PC-3 (cell line): Measurements from ENCODE around the gene GMDS. TPM values are rescaled to one million over a fixed set of nuclear protein-coding genes. Genes with fewer than 3 reads are reported as not detected.

Experiments used
- ATAC-seq: fragments of 200-7000 bp; cut with Tn5 transposase; 2 replicates; pipeline ENCODE4 v1.9.1; 2020; ENCODE audit warnings: mild to moderate bottlenecking, moderate library complexity
- BruUV-seq: library from RNA; stranded (reverse); fragments of 400-500 nt; replicated peaks from 2 replicates; lab custom pipeline; 2021; lab: Mats Ljungman, UMichigan
- CTCF ChIA-PET: fragments of 300-600 bp; sonication (Branson Sonifier 250); formaldehyde crosslinking; loops from one replicate; lab custom pipeline; 2022; ENCODE audit warnings: antibody characterized with exemption; lab: Charles Lee
- POLR2A ChIA-PET: fragments of 300-600 bp; sonication (Branson Sonifier 250); formaldehyde crosslinking; loops from one replicate; lab custom pipeline; 2022; ENCODE audit warnings: antibody characterized with exemption; ENCODE audit not compliant: unreplicated experiment; lab: Charles Lee
- DNase-seq: peaks from one replicate; pipeline ENCODE4 v3.0.0-alpha.2; 2015
- H2AFZ ChIP-seq: fragments of 300-600 bp; sonication (generic); 2 replicates; pipeline ENCODE4 v1.6.0; 2016; ENCODE audit warnings: antibody characterized with exemption, low read length
- H3F3A ChIP-seq: fragments of 300-600 bp; sonication (generic); one replicate; pipeline ENCODE4 v1.6.0; 2017; ENCODE audit warnings: antibody characterized with exemption, low read length, control low read depth, mild to moderate bottlenecking; ENCODE audit not compliant: unreplicated experiment
- H3K27ac ChIP-seq: fragments of 300-600 bp; sonication (generic); 2 replicates; pipeline ENCODE4 v1.5.1; 2016; ENCODE audit warnings: mild to moderate bottlenecking, low read length
- H3K27me3 ChIP-seq: fragments of 300-600 bp; sonication (generic); 2 replicates; pipeline ENCODE4 v1.6.1; 2016; ENCODE audit warnings: low read length, mixed read lengths
- H3K36me3 ChIP-seq: fragments of 300-600 bp; sonication (generic); 2 replicates; pipeline ENCODE4 v1.6.1; 2016; ENCODE audit warnings: low read depth, mixed run types, low read length, mixed read lengths
- H3K4me1 ChIP-seq: fragments of 300-600 bp; sonication (generic); 2 replicates; pipeline ENCODE4 v1.5.1; 2016; ENCODE audit warnings: low read length; ENCODE audit not compliant: insufficient read depth
- H3K4me2 ChIP-seq: fragments of 300-600 bp; sonication (generic); 2 replicates; pipeline ENCODE4 v1.6.0; 2016; ENCODE audit warnings: low read length
- H3K4me3 ChIP-seq: fragments of 300-600 bp; sonication (generic); 2 replicates; pipeline ENCODE4 v1.5.1; 2016; ENCODE audit warnings: mild to moderate bottlenecking, low read length, mixed read lengths
- H3K79me2 ChIP-seq: fragments of 300-600 bp; sonication (generic); 2 replicates; pipeline ENCODE4 v1.6.1; 2017; ENCODE audit warnings: low read length, mixed read lengths
- H3K9ac ChIP-seq: fragments of 300-600 bp; sonication (generic); 2 replicates; pipeline ENCODE4 v1.6.0; 2016; ENCODE audit warnings: mild to moderate bottlenecking, low read length
- H3K9me2 ChIP-seq: fragments of 300-600 bp; sonication (generic); replicated peaks from 2 replicates; pipeline ENCODE4 v1.6.1; 2016; ENCODE audit warnings: mixed run types, low read length, mixed read lengths
- H3K9me3 ChIP-seq: fragments of 300-600 bp; sonication (generic); 2 replicates; pipeline ENCODE4 v1.6.1; 2016; ENCODE audit warnings: low read length, mixed read lengths
- H4K20me1 ChIP-seq: fragments of 300-600 bp; sonication (generic); 2 replicates; pipeline ENCODE4 v1.6.1; 2016; ENCODE audit warnings: low read length, mixed read lengths
- EZH2 ChIP-seq: fragments of 300-600 bp; sonication (generic); IDR thresholded peaks from one replicate; pipeline ENCODE4 v1.6.1; 2017; ENCODE audit warnings: antibody characterized with exemption, mild to moderate bottlenecking, low read length; ENCODE audit not compliant: unreplicated experiment
- EZH2phosphoT487 ChIP-seq: fragments of 300-600 bp; sonication (generic); IDR thresholded peaks from 2 replicates; pipeline ENCODE4 v1.6.1; 2018; ENCODE audit warnings: mild to moderate bottlenecking, antibody characterized with exemption, low read length, borderline replicate concordance
- intact Hi-C: fragments of 100-400 bp; cut with micrococcal nuclease; formaldehyde crosslinking; loops from 2 replicates; pipeline ENCODE4 v1.9.0; 2023
- total RNA-seq: library from RNA; depleted of rRNA; stranded (reverse); fragments of >200 nt; gene quantifications from 2 replicates; pipeline ENCODE4 v1.2.3, GENCODE V29; 2014
- TF ChIP-seq, protein P1 (sequence below): fragments of 300-600 bp; sonication (generic); conservative IDR thresholded peaks from 2 replicates; pipeline ENCODE4 v1.5.1; 2017; ENCODE audit warnings: antibody characterized with exemption, low read depth, mild to moderate bottlenecking, low read length

GMDS gene
- total RNA-seq, 1 experiment from 2014 or later: 18.3 TPM

DNA sequence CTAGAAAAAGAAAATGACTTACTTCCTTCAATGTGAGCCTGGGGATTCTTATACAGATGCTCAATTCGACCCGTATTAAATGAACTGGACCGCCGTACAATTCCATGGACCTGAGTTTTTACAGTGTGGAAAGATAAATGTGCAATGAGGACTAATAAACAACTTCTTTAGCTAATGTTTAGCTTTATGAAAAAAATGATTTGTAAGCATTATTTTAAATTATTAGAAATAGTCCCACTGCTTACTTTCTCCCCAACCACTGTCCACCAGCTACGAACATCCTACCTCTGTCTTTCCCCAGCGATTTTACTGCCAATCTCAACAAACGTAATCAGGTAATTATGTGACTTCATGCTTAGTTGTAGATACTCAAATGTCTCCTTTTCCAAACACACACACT lies 128.0 kb downstream of the GMDS start:
- CTCF ChIA-PET: no interaction called here
- H3K9me3 ChIP-seq: no peaks in the 10 kb centered on the region
- no peaks in the 10 kb centered on the region for H3F3A ChIP-seq
- no peak overlapping the region for H3K9ac ChIP-seq
- H3K27ac ChIP-seq: no peak overlapping the region
- H3K9me2 ChIP-seq: no peaks in the 10 kb centered on the region
- H3K36me3 ChIP-seq: no peaks in the 10 kb centered on the region
- H3K4me3 ChIP-seq: no peak overlapping the region
- POLR2A ChIA-PET: no interaction called here
- no peaks in the 10 kb centered on the region for H4K20me1 ChIP-seq
- intact Hi-C loops: loop anchor here (10.0 kb wide), 1 partner anchor 47 kb away; no protein-coding TSS in a partner anchor
- no peaks in the 10 kb centered on the region for H3K79me2 ChIP-seq
- TF ChIP-seq EZH2phosphoT487 (no peak), EZH2 (no peak)
- TF ChIP-seq, protein P1, sequence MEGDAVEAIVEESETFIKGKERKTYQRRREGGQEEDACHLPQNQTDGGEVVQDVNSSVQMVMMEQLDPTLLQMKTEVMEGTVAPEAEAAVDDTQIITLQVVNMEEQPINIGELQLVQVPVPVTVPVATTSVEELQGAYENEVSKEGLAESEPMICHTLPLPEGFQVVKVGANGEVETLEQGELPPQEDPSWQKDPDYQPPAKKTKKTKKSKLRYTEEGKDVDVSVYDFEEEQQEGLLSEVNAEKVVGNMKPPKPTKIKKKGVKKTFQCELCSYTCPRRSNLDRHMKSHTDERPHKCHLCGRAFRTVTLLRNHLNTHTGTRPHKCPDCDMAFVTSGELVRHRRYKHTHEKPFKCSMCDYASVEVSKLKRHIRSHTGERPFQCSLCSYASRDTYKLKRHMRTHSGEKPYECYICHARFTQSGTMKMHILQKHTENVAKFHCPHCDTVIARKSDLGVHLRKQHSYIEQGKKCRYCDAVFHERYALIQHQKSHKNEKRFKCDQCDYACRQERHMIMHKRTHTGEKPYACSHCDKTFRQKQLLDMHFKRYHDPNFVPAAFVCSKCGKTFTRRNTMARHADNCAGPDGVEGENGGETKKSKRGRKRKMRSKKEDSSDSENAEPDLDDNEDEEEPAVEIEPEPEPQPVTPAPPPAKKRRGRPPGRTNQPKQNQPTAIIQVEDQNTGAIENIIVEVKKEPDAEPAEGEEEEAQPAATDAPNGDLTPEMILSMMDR: no peak
- no peak overlapping the region for H2AFZ ChIP-seq
- no peak for DNase-seq
- no peak for ATAC-seq
- BruUV-seq: no TSS peak
- H3K27me3 ChIP-seq: no peaks in the 10 kb centered on the region
- no peak overlapping the region for H3K4me2 ChIP-seq
- peaks cover 11% of the 10 kb centered on the region for H3K4me1 ChIP-seq

DNA sequence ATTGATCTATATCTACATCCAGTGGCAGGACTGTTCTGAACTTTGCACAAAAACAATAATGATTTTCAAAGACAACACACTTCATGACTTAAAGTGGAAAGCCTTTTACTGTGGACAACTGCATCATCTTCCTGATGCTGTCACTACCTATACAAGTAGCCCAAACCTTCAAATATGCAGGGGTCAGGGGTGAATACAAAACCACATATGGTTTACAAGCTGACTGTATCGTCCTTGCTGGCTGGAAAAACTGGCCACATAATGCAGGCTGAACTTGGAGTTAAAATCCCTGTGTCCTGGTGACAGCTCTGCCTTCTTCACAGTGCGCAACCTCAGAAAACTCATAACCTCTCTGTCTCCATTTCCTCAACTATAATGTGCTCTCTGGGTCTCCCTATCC lies 128.9 kb downstream of the GMDS start:
- Histone ChIP-seq H3K4me2 (no peak overlapping the region), H3K4me1 (peaks cover 17% of the 10 kb centered on the region), H3K9me2 (no peaks in the 10 kb centered on the region), H3K9ac (no peak overlapping the region), H4K20me1 (no peaks in the 10 kb centered on the region), H3K36me3 (no peaks in the 10 kb centered on the region), H3K9me3 (no peaks in the 10 kb centered on the region), H3F3A (no peaks in the 10 kb centered on the region), H3K79me2 (no peaks in the 10 kb centered on the region), H3K4me3 (no peak overlapping the region), H3K27ac (no peak overlapping the region), H3K27me3 (no peaks in the 10 kb centered on the region), H2AFZ (no peak overlapping the region)
- no peak for TF ChIP-seq EZH2phosphoT487
- TF ChIP-seq, protein P1: no peak
- no peak for TF ChIP-seq EZH2
- CTCF ChIA-PET: no interaction called here
- intact Hi-C loops: loop anchor here (10.0 kb wide), 1 partner anchor 48 kb away; no protein-coding TSS in a partner anchor
- ATAC-seq (peak; percentile 58), DNase-seq (peak; percentile 56)
- POLR2A ChIA-PET: no interaction called here
- BruUV-seq: no TSS peak

DNA sequence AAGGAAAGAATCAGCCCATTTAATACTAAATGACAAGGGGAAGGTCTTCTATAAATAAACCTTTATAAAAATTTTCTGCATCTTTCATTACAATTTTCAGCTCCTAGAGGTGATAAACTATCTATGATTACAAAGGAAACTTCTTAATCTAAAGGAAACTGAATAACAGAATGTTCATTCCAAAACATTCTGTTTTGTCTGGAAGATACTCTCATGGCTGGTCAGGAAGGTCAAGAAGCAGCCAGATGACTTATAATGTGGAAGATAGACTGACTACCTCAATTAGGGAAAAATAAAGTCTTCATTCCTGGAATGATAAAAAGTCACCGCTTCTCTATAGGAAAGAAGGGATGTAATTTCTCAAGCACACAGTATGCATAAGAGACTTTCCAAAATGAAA lies 131.3 kb downstream of the GMDS start:
- H3K4me2 ChIP-seq: no peak overlapping the region
- intact Hi-C loops: loop anchor here (10.0 kb wide), 1 partner anchor 51 kb away; no protein-coding TSS in a partner anchor

More for the DNA sequence above, 131.3 kb downstream of the GMDS start:
- H2AFZ ChIP-seq: no peak overlapping the region
- POLR2A ChIA-PET: no interaction called here
- no peaks in the 10 kb centered on the region for H3K27me3 ChIP-seq
- TF ChIP-seq EZH2 (no peak), EZH2phosphoT487 (no peak)
- TF ChIP-seq, protein P1: no peak
- no peak for ATAC-seq
- CTCF ChIA-PET: no interaction called here
- no peaks in the 10 kb centered on the region for H3K9me3 ChIP-seq
- no peaks in the 10 kb centered on the region for H3K9me2 ChIP-seq
- H3K36me3 ChIP-seq: no peaks in the 10 kb centered on the region
- no peak overlapping the region for H3K27ac ChIP-seq
- no peak overlapping the region for H3K4me3 ChIP-seq
- BruUV-seq: no TSS peak
- no peak overlapping the region for H3K9ac ChIP-seq
- H4K20me1 ChIP-seq: no peaks in the 10 kb centered on the region
- H3K79me2 ChIP-seq: peaks cover 9% of the 10 kb centered on the region
- DNase-seq: no peak
- H3K4me1 ChIP-seq: peaks cover 26% of the 10 kb centered on the region
- no peaks in the 10 kb centered on the region for H3F3A ChIP-seq
